HEK293T (cell line): ENCODE results near the gene PTGDR2.

Source experiments
- CTCF ChIA-PET: fragments of 350-600 bp; formaldehyde crosslinking; extraction: SDS; loops from one replicate; lab custom pipeline; 2021; ENCODE audit warnings: antibody characterized with exemption, inconsistent platforms; lab: Yijun Ruan, JAX
- POLR2A ChIA-PET: fragments of 350-600 bp; formaldehyde crosslinking; extraction: SDS; loops from one replicate; lab custom pipeline; 2020; ENCODE audit warnings: antibody characterized with exemption, inconsistent platforms; lab: Yijun Ruan, JAX
- DNase-seq: peaks from one replicate; pipeline ENCODE4 v3.0.0; 2012; ENCODE audit warnings: mixed read lengths; ENCODE audit errors: extremely low spot score
- ARNT ChIP-seq: fragments of 450-650 bp; IDR thresholded peaks from 2 replicates; pipeline ENCODE4 v1.6.1; 2017; ENCODE audit warnings: mild to moderate bottlenecking
- BHLHE40 ChIP-seq: fragments of 450-650 bp; IDR thresholded peaks from 2 replicates; pipeline ENCODE4 v1.6.1; 2016; ENCODE audit warnings: mild to moderate bottlenecking, moderate library complexity, borderline replicate concordance
- ELF4 ChIP-seq: fragments of 450-650 bp; IDR thresholded peaks from 2 replicates; pipeline ENCODE4 v1.6.1; 2017; ENCODE audit warnings: antibody characterized with exemption
- FOXA1 ChIP-seq: fragments of 450-650 bp; IDR thresholded peaks from 2 replicates; pipeline ENCODE4 v1.6.1; 2016; ENCODE audit warnings: mild to moderate bottlenecking
- FOXK2 ChIP-seq: fragments of 450-650 bp; IDR thresholded peaks from 2 replicates; pipeline ENCODE4 v1.6.1; 2016; ENCODE audit warnings: mild to moderate bottlenecking
- FOXM1 ChIP-seq: fragments of 450-650 bp; IDR thresholded peaks from 2 replicates; pipeline ENCODE4 v1.6.1; 2017; ENCODE audit warnings: mild to moderate bottlenecking, borderline replicate concordance
- HDGF ChIP-seq: fragments of 450-650 bp; IDR thresholded peaks from 2 replicates; pipeline ENCODE4 v1.6.1; 2017; ENCODE audit warnings: antibody characterized with exemption, borderline replicate concordance
- L3MBTL2 ChIP-seq: fragments of 450-650 bp; conservative IDR thresholded peaks from 2 replicates; pipeline ENCODE4 v1.6.1; 2016; ENCODE audit warnings: mild to moderate bottlenecking
- LEF1 ChIP-seq: fragments of 450-650 bp; IDR thresholded peaks from 2 replicates; pipeline ENCODE4 v1.6.1; 2017; ENCODE audit warnings: mild to moderate bottlenecking, borderline replicate concordance
- NFRKB ChIP-seq: fragments of 450-650 bp; IDR thresholded peaks from 2 replicates; pipeline ENCODE4 v1.6.1; 2016; ENCODE audit warnings: mild to moderate bottlenecking, moderate library complexity
- PKNOX1 ChIP-seq: fragments of 450-650 bp; IDR thresholded peaks from 2 replicates; pipeline ENCODE4 v1.6.1; 2016
- SP1 ChIP-seq: fragments of 450-650 bp; IDR thresholded peaks from 2 replicates; pipeline ENCODE4 v1.6.1; 2017
- SUZ12 ChIP-seq: fragments of 450-650 bp; IDR thresholded peaks from 2 replicates; pipeline ENCODE4 v1.6.1; 2016; ENCODE audit warnings: mild to moderate bottlenecking
- TARDBP ChIP-seq: fragments of 450-650 bp; IDR thresholded peaks from 2 replicates; pipeline ENCODE4 v1.6.1; 2016
- ZNF384 ChIP-seq: fragments of 450-650 bp; IDR thresholded peaks from 2 replicates; pipeline ENCODE4 v1.6.1; 2016

PTGDR2 gene

GRCh38 chr11:60857378-60858232, 1.9 kb upstream of the PTGDR2 start:
- ChIA-PET CTCF (interaction anchor here (1.3 kb wide), 1 partner anchor 42 kb away, joined by 3 read pairs; no protein-coding TSS in a partner anchor), POLR2A (no interaction called here)
- no peak for TF ChIP-seq ELF4
- no peak for TF ChIP-seq SUZ12
- TF ChIP-seq SP1: no peak
- no peak for TF ChIP-seq FOXK2
- no peak for TF ChIP-seq FOXA1
- no peak for TF ChIP-seq ARNT
- no peak for TF ChIP-seq TARDBP
- no peak for TF ChIP-seq BHLHE40
- no peak for TF ChIP-seq NFRKB
- DNase-seq: no peak

- no peak for DNase-seq
- TF ChIP-seq ZNF384 (no peak), NFRKB (no peak), ARNT (no peak), BHLHE40 (no peak)
- ChIA-PET CTCF (no interaction called here), POLR2A (no interaction called here)
Observed at GRCh38 chr11:60854847-60855725, 664 bp downstream of the PTGDR2 start.

GRCh38 chr11:60854140-60854846, 1.5 kb downstream of the PTGDR2 start:
- POLR2A ChIA-PET: no interaction called here
- no peak for TF ChIP-seq ZNF384
- CTCF ChIA-PET: no interaction called here
- no peak for DNase-seq

- TF ChIP-seq LEF1: no peak
- TF ChIP-seq SUZ12: no peak
- no peak for TF ChIP-seq ARNT
- TF ChIP-seq L3MBTL2: no peak
- TF ChIP-seq FOXK2: no peak
- no peak for TF ChIP-seq SP1
- TF ChIP-seq PKNOX1: no peak
- no peak for TF ChIP-seq FOXM1
- no peak for TF ChIP-seq HDGF
- no peak for TF ChIP-seq FOXA1
- TF ChIP-seq ELF4: no peak
- no peak for TF ChIP-seq TARDBP
- TF ChIP-seq BHLHE40: no peak
- POLR2A ChIA-PET: no interaction called here
- no peak for DNase-seq
- CTCF ChIA-PET: no interaction called here
Observed at GRCh38 chr11:60852982-60853950, 2.5 kb downstream of the PTGDR2 start.

- POLR2A ChIA-PET: interaction anchor here (1.0 kb wide), 1 partner anchor 10 kb away, joined by 4 read pairs; no protein-coding TSS in a partner anchor
- TF ChIP-seq NFRKB: no peak
- TF ChIP-seq SUZ12: no peak
- TF ChIP-seq HDGF: no peak
- TF ChIP-seq LEF1: no peak
- TF ChIP-seq ZNF384: no peak
- no peak for TF ChIP-seq ARNT
- no peak for TF ChIP-seq BHLHE40
- TF ChIP-seq L3MBTL2: no peak
- TF ChIP-seq FOXA1: no peak
- no peak for TF ChIP-seq SP1
- TF ChIP-seq FOXK2: no peak
- TF ChIP-seq FOXM1: no peak
- no peak for TF ChIP-seq TARDBP
- TF ChIP-seq PKNOX1: no peak
- TF ChIP-seq ELF4: no peak
- CTCF ChIA-PET: no interaction called here
- DNase-seq: no peak
Observed at GRCh38 chr11:60852117-60852981, 3.4 kb downstream of the PTGDR2 start.
